Activated CD4-positive, alpha-beta T cell treated with anti-CD3 and anti-CD28 coated beads, Interleukin-2, amount 10 ng/mL, durations not matched to agents 7 days and 5 days (primary cell): Measurements from ENCODE around the gene PLCL2. TPM values are rescaled to one million over a fixed set of nuclear protein-coding genes. Genes with fewer than 3 reads are reported as not detected.
"Not testable (repeated sequence)": the region's sequence is repeated elsewhere in the genome, so short reads cannot be mapped to it uniquely, and the experiment has no call there.

Source experiments
- CTCF ChIA-PET: fragments of 350-600 bp; sonication (Branson Sonifier 250); formaldehyde crosslinking; loops from one replicate; lab custom pipeline; 2021; ENCODE audit warnings: antibody characterized with exemption; lab: Charles Lee
- POLR2A ChIA-PET: fragments of 350-600 bp; sonication (Branson Sonifier 250); formaldehyde crosslinking; loops from one replicate; lab custom pipeline; 2021; ENCODE audit warnings: antibody characterized with exemption; lab: Charles Lee
- DNase-seq: peaks from one replicate; pipeline ENCODE4 v3.0.0-alpha.2; 2020
- H3K27ac Mint-ChIP-seq: one replicate; pipeline ENCODE4 v1.8.0; 2021; ENCODE audit warnings: mild to moderate bottlenecking, moderate library complexity, mixed read lengths
- H3K27me3 Mint-ChIP-seq: one replicate; pipeline ENCODE4 v1.8.0; 2021; ENCODE audit warnings: mixed read lengths
- H3K36me3 Mint-ChIP-seq: one replicate; pipeline ENCODE4 v1.8.0; 2021; ENCODE audit warnings: low read depth, mixed read lengths
- H3K4me1 Mint-ChIP-seq: one replicate; pipeline ENCODE4 v1.8.0; 2021; ENCODE audit warnings: mixed read lengths
- H3K4me3 Mint-ChIP-seq: one replicate; pipeline ENCODE4 v1.8.0; 2021; ENCODE audit warnings: mild to moderate bottlenecking, moderate library complexity, mixed read lengths
- H3K9me3 Mint-ChIP-seq: one replicate; pipeline ENCODE4 v1.8.0; 2021; ENCODE audit warnings: mixed read lengths
- total RNA-seq, 2 experiments: library from RNA; stranded (reverse); gene quantifications; one replicate each; pipeline ENCODE4 v1.2.3, GENCODE V29; 2021

The PLCL2 gene
- total RNA-seq, 2 experiments from 2014 or later, result 48.8 to 50.9 TPM

GRCh38 chr3:16961621-16962205 lies 77.0 kb downstream of the PLCL2 start:
- POLR2A ChIA-PET, result no interaction called here
- Mint-ChIP-seq H3K4me3 (no peak overlapping the region), H3K4me1 (peaks cover 8% of the 10 kb centered on the region), H3K36me3 (peaks cover 16% of the 10 kb centered on the region), H3K27ac (no peak overlapping the region), H3K9me3 (peaks cover 12% of the 10 kb centered on the region), H3K27me3 (no peaks in the 10 kb centered on the region)
- CTCF ChIA-PET, result no interaction called here
- DNase-seq, result no peak

GRCh38 chr3:16975083-16975482 lies 90.3 kb downstream of the PLCL2 start:
- peaks cover 33% of the 10 kb centered on the region for H3K9me3 Mint-ChIP-seq
- H3K27me3 Mint-ChIP-seq, result no peaks in the 10 kb centered on the region
- no peak overlapping the region for H3K4me3 Mint-ChIP-seq
- ChIA-PET CTCF (interaction anchor here (0.8 kb wide), 1 partner anchor 14 kb away, joined by 3 read pairs; no protein-coding TSS in a partner anchor), POLR2A (interaction anchor here (0.8 kb wide), 1 partner anchor 15 kb away, joined by 3 read pairs; no protein-coding TSS in a partner anchor)
- H3K4me1 Mint-ChIP-seq, result peaks cover 6% of the 10 kb centered on the region
- DNase-seq, result no peak
- no peak overlapping the region for H3K27ac Mint-ChIP-seq
- H3K36me3 Mint-ChIP-seq, result peaks cover 32% of the 10 kb centered on the region

- ChIA-PET CTCF (no interaction called here), POLR2A (no interaction called here)
- Mint-ChIP-seq H3K36me3 (peaks cover 24% of the 10 kb centered on the region), H3K9me3 (peaks cover 21% of the 10 kb centered on the region), H3K4me3 (no peak overlapping the region), H3K27ac (no peak overlapping the region), H3K27me3 (no peaks in the 10 kb centered on the region), H3K4me1 (peaks cover 6% of the 10 kb centered on the region)
- no peak for DNase-seq
Measured at GRCh38 chr3:16978234-16978920, 93.6 kb downstream of the PLCL2 start.

- H3K4me1 Mint-ChIP-seq, result peaks cover 4% of the 10 kb centered on the region
- ChIA-PET POLR2A (no interaction called here), CTCF (no interaction called here)
- no peaks in the 10 kb centered on the region for H3K27me3 Mint-ChIP-seq
- H3K36me3 Mint-ChIP-seq, result peaks cover 19% of the 10 kb centered on the region
- H3K4me3 Mint-ChIP-seq, result no peak overlapping the region
- H3K9me3 Mint-ChIP-seq, result peaks cover 16% of the 10 kb centered on the region
- H3K27ac Mint-ChIP-seq, result no peak overlapping the region
- no peak for DNase-seq
Measured at GRCh38 chr3:16978921-16979271, 94.1 kb downstream of the PLCL2 start.

- H3K4me3 Mint-ChIP-seq, H3K4me1 Mint-ChIP-seq, POLR2A ChIA-PET, H3K9me3 Mint-ChIP-seq, H3K27ac Mint-ChIP-seq, CTCF ChIA-PET, DNase-seq, H3K27me3 Mint-ChIP-seq: not testable (repeated sequence)
- H3K36me3 Mint-ChIP-seq, result peaks cover 15% of the 10 kb centered on the region
Measured at GRCh38 chr3:16979769-16980515, 95.2 kb downstream of the PLCL2 start.

- peaks cover 12% of the 10 kb centered on the region for H3K36me3 Mint-ChIP-seq
- H3K27me3 Mint-ChIP-seq, H3K27ac Mint-ChIP-seq, H3K4me1 Mint-ChIP-seq, POLR2A ChIA-PET, DNase-seq, CTCF ChIA-PET, H3K9me3 Mint-ChIP-seq, H3K4me3 Mint-ChIP-seq: not testable (repeated sequence)
Measured at GRCh38 chr3:16980526-16980925, 95.8 kb downstream of the PLCL2 start.

- ChIA-PET POLR2A (no interaction called here), CTCF (interaction anchor here (0.6 kb wide), 1 partner anchor 255 kb away, joined by 5 read pairs; no protein-coding TSS in a partner anchor)
- Mint-ChIP-seq H3K36me3 (peaks cover 5% of the 10 kb centered on the region), H3K27ac (no peak overlapping the region), H3K9me3 (peaks cover 6% of the 10 kb centered on the region), H3K4me3 (no peak overlapping the region), H3K4me1 (no peaks in the 10 kb centered on the region), H3K27me3 (no peaks in the 10 kb centered on the region)
- no peak for DNase-seq
Measured at GRCh38 chr3:16982460-16982859, 97.7 kb downstream of the PLCL2 start.

GRCh38 chr3:16985608-16986007 lies 100.9 kb downstream of the PLCL2 start:
- CTCF ChIA-PET, result interaction anchor here (1.4 to 2.4 kb wide), 3 partner anchors 12 to 47 kb away, joined by 3 to 5 read pairs (median 5); no protein-coding TSS in a partner anchor
- POLR2A ChIA-PET, result no interaction called here

GRCh38 chr3:16987141-16987540 lies 102.4 kb downstream of the PLCL2 start:
- H3K9me3 Mint-ChIP-seq, result no peaks in the 10 kb centered on the region
- ChIA-PET POLR2A (no interaction called here), CTCF (no interaction called here)
- no peak overlapping the region for H3K27ac Mint-ChIP-seq
- DNase-seq, result no peak
- no peak overlapping the region for H3K4me3 Mint-ChIP-seq
- no peaks in the 10 kb centered on the region for H3K27me3 Mint-ChIP-seq
- H3K36me3 Mint-ChIP-seq, result no peaks in the 10 kb centered on the region
- no peaks in the 10 kb centered on the region for H3K4me1 Mint-ChIP-seq

More at GRCh38 chr3:16985608-16986007, 100.9 kb downstream of the PLCL2 start:
- no peaks in the 10 kb centered on the region for H3K4me1 Mint-ChIP-seq
- no peak for DNase-seq
- no peak overlapping the region for H3K4me3 Mint-ChIP-seq
- no peaks in the 10 kb centered on the region for H3K27me3 Mint-ChIP-seq
- no peak overlapping the region for H3K27ac Mint-ChIP-seq
- H3K9me3 Mint-ChIP-seq, result no peaks in the 10 kb centered on the region
- H3K36me3 Mint-ChIP-seq, result peaks cover 4% of the 10 kb centered on the region

GRCh38 chr3:16990163-16990562 lies 105.4 kb downstream of the PLCL2 start:
- ChIA-PET CTCF (no interaction called here), POLR2A (interaction anchor here (1.0 kb wide), 1 partner anchor 15 kb away, joined by 3 read pairs; no protein-coding TSS in a partner anchor)
- Mint-ChIP-seq H3K27ac (no peak overlapping the region), H3K9me3 (no peaks in the 10 kb centered on the region), H3K36me3 (peaks cover 6% of the 10 kb centered on the region), H3K27me3 (no peaks in the 10 kb centered on the region), H3K4me1 (peaks cover 13% of the 10 kb centered on the region), H3K4me3 (no peak overlapping the region)
- no peak for DNase-seq

GRCh38 chr3:16992198-16992597 lies 107.4 kb downstream of the PLCL2 start:
- peaks cover 18% of the 10 kb centered on the region for H3K36me3 Mint-ChIP-seq
- ChIA-PET CTCF (no interaction called here), POLR2A (no interaction called here)
- H3K4me1 Mint-ChIP-seq, result peaks cover 31% of the 10 kb centered on the region
- H3K27ac Mint-ChIP-seq, result no peak overlapping the region
- no peaks in the 10 kb centered on the region for H3K9me3 Mint-ChIP-seq
- no peaks in the 10 kb centered on the region for H3K27me3 Mint-ChIP-seq
- no peak for DNase-seq
- no peak overlapping the region for H3K4me3 Mint-ChIP-seq

- H3K4me1 Mint-ChIP-seq, result peaks cover 33% of the 10 kb centered on the region
- no peak overlapping the region for H3K27ac Mint-ChIP-seq
- H3K4me3 Mint-ChIP-seq, result no peak overlapping the region
- no peak for DNase-seq
- H3K27me3 Mint-ChIP-seq, result no peaks in the 10 kb centered on the region
- POLR2A ChIA-PET, result no interaction called here
- no peaks in the 10 kb centered on the region for H3K9me3 Mint-ChIP-seq
- peaks cover 18% of the 10 kb centered on the region for H3K36me3 Mint-ChIP-seq
- CTCF ChIA-PET, result no interaction called here
Measured at GRCh38 chr3:16993227-16993626, 108.5 kb downstream of the PLCL2 start.
